ENCODE data around the gene ASTN2. TPM values are rescaled to one million over a fixed set of nuclear protein-coding genes. Genes with fewer than 3 reads are reported as not detected.

The ASTN2 gene
- total and polyA plus RNA-seq, 9 of the 15 experiments (the other 6 are each of a cell fraction or from before 2014, with no cell fraction given), result 0.56 to 3.5 (median 1.9) TPM

DNA sequence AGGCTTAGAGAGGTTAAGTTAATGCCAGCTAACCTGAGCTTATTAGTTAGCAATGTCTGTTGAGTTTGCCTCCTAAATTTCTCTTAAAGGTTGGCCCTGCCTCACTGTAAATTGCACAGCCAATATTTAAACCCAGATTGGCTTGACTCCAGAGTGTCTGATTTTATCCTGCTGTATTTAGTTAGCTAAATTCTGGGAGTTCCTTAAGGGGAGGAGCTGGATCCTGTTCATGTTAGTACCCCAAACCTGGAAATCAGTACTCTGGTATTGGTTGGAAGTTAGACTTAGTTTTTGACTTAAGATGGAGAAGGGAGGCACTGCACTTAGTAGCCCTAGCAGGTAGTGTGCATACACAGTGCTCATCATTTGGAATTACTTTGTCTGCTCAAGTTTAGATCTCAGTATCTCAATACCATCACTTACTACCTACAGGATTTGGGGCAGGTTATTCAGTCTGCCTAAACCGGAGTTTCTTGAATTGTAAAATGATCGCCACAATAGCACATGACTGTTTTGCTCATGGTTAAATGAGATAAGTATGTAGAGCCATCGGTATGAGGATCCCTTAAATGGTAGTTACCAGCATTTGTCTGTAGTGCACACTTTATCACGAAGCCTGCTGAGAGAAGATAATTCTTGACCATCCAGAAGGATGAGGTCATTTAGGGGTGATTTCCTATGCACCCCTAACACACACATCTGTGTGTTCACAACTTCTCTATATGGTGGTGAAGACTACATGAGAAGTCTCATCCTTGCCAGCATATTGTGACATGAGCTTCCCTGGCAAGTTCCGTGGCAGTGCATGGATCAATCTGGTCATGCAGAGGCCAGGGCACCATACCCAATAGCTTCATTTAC lies 992.5 kb downstream of the ASTN2 start (continued):
- TF ChIP-seq, protein P1, sequence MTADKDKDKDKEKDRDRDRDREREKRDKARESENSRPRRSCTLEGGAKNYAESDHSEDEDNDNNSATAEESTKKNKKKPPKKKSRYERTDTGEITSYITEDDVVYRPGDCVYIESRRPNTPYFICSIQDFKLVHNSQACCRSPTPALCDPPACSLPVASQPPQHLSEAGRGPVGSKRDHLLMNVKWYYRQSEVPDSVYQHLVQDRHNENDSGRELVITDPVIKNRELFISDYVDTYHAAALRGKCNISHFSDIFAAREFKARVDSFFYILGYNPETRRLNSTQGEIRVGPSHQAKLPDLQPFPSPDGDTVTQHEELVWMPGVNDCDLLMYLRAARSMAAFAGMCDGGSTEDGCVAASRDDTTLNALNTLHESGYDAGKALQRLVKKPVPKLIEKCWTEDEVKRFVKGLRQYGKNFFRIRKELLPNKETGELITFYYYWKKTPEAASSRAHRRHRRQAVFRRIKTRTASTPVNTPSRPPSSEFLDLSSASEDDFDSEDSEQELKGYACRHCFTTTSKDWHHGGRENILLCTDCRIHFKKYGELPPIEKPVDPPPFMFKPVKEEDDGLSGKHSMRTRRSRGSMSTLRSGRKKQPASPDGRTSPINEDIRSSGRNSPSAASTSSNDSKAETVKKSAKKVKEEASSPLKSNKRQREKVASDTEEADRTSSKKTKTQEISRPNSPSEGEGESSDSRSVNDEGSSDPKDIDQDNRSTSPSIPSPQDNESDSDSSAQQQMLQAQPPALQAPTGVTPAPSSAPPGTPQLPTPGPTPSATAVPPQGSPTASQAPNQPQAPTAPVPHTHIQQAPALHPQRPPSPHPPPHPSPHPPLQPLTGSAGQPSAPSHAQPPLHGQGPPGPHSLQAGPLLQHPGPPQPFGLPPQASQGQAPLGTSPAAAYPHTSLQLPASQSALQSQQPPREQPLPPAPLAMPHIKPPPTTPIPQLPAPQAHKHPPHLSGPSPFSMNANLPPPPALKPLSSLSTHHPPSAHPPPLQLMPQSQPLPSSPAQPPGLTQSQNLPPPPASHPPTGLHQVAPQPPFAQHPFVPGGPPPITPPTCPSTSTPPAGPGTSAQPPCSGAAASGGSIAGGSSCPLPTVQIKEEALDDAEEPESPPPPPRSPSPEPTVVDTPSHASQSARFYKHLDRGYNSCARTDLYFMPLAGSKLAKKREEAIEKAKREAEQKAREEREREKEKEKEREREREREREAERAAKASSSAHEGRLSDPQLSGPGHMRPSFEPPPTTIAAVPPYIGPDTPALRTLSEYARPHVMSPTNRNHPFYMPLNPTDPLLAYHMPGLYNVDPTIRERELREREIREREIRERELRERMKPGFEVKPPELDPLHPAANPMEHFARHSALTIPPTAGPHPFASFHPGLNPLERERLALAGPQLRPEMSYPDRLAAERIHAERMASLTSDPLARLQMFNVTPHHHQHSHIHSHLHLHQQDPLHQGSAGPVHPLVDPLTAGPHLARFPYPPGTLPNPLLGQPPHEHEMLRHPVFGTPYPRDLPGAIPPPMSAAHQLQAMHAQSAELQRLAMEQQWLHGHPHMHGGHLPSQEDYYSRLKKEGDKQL (CRISPR knock-in tag; IDR thresholded peaks at IDR 0.05; ENCODE audit: borderline replicate concordance), result no peak
- TF ChIP-seq C11orf30 (IDR thresholded peaks at IDR 0.05; ENCODE audit: low read depth) (no peak), FOXP1 (CRISPR knock-in tag; IDR thresholded peaks at IDR 0.05) (no peak), MED1 (CRISPR knock-in tag; IDR thresholded peaks at IDR 0.05; ENCODE audit: borderline replicate concordance) (no peak), NR3C1 (CRISPR knock-in tag; IDR thresholded peaks at IDR 0.05) (no peak), MAFG (tag; conservative IDR thresholded peaks at IDR 0.05) (no peak), LEF1 (IDR thresholded peaks at IDR 0.05) (peak; percentile 82), ZNF57 (CRISPR knock-in tag; IDR thresholded peaks at IDR 0.05) (no peak), BRCA1 (IDR thresholded peaks at IDR 0.05) (no peak), BRCA1 (CRISPR knock-in tag; IDR thresholded peaks at IDR 0.05) (no peak), ASH1L (IDR thresholded peaks at IDR 0.05; ENCODE audit: borderline replicate concordance, low read depth, partially characterized antibody) (no peak), ZNF143 (CRISPR knock-in tag; IDR thresholded peaks at IDR 0.05) (no peak), NR2C1 (IDR thresholded peaks at IDR 0.05) (peak; percentile 25; the same call in 1 of the 2 replicates), NR2C1 (tag; IDR thresholded peaks at IDR 0.05) (0 out of 2 replicates have a peak, but pooled peaks have one; percentile 57)
- TF ChIP-seq, protein P2, sequence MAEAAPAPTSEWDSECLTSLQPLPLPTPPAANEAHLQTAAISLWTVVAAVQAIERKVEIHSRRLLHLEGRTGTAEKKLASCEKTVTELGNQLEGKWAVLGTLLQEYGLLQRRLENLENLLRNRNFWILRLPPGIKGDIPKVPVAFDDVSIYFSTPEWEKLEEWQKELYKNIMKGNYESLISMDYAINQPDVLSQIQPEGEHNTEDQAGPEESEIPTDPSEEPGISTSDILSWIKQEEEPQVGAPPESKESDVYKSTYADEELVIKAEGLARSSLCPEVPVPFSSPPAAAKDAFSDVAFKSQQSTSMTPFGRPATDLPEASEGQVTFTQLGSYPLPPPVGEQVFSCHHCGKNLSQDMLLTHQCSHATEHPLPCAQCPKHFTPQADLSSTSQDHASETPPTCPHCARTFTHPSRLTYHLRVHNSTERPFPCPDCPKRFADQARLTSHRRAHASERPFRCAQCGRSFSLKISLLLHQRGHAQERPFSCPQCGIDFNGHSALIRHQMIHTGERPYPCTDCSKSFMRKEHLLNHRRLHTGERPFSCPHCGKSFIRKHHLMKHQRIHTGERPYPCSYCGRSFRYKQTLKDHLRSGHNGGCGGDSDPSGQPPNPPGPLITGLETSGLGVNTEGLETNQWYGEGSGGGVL (CRISPR knock-in tag; IDR thresholded peaks at IDR 0.05), result peak; percentile 23; the same call in 1 of the 2 replicates
- TF ChIP-seq, protein P3, sequence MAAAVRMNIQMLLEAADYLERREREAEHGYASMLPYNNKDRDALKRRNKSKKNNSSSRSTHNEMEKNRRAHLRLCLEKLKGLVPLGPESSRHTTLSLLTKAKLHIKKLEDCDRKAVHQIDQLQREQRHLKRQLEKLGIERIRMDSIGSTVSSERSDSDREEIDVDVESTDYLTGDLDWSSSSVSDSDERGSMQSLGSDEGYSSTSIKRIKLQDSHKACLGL (CRISPR knock-in tag; IDR thresholded peaks at IDR 0.05; ENCODE audit: borderline replicate concordance, poor library complexity, severe bottlenecking), result no peak
- TF ChIP-seq, protein P4, sequence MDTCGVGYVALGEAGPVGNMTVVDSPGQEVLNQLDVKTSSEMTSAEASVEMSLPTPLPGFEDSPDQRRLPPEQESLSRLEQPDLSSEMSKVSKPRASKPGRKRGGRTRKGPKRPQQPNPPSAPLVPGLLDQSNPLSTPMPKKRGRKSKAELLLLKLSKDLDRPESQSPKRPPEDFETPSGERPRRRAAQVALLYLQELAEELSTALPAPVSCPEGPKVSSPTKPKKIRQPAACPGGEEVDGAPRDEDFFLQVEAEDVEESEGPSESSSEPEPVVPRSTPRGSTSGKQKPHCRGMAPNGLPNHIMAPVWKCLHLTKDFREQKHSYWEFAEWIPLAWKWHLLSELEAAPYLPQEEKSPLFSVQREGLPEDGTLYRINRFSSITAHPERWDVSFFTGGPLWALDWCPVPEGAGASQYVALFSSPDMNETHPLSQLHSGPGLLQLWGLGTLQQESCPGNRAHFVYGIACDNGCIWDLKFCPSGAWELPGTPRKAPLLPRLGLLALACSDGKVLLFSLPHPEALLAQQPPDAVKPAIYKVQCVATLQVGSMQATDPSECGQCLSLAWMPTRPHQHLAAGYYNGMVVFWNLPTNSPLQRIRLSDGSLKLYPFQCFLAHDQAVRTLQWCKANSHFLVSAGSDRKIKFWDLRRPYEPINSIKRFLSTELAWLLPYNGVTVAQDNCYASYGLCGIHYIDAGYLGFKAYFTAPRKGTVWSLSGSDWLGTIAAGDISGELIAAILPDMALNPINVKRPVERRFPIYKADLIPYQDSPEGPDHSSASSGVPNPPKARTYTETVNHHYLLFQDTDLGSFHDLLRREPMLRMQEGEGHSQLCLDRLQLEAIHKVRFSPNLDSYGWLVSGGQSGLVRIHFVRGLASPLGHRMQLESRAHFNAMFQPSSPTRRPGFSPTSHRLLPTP (IDR thresholded peaks at IDR 0.05; ENCODE audit: borderline replicate concordance, extremely low read depth, insufficient read length), result no peak

Measured in K562 (cell line).